Naive B cell (primary cell): ENCODE results near the gene SNED1. TPM values are rescaled to one million over a fixed set of nuclear protein-coding genes. Genes with fewer than 3 reads are reported as not detected.

Experiments used
- ATAC-seq, 2 donors: fragments of 150-1000 bp; cut with Tn5 transposase; 2 replicates each; pipeline ENCODE4 v1.10.0; 2021; ENCODE audit warnings: low read depth in 2 of 2, mild to moderate bottlenecking in 2 of 2, moderate library complexity in 2 of 2
- DNase-seq: peaks from one replicate; pipeline ENCODE4 v3.0.0; 2022
- H3K27ac Mint-ChIP-seq, 6 donors: one replicate each; pipeline ENCODE4 v1.8.0; 2020 to 2022; ENCODE audit warnings: mild to moderate bottlenecking in 6 of 6, mixed read lengths in 6 of 6, moderate library complexity in 5 of 6, inconsistent platforms in 2 of 6
- H3K27me3 Mint-ChIP-seq, 3 donors: one replicate each; pipeline ENCODE4 v1.8.0; 2021 to 2022; ENCODE audit warnings: mixed read lengths in 3 of 3, mild to moderate bottlenecking in 1 of 3
- H3K36me3 Mint-ChIP-seq, 2 donors: one replicate each; pipeline ENCODE4 v1.8.0; 2020 to 2022; ENCODE audit warnings: mixed read lengths in 2 of 2, inconsistent platforms in 1 of 2, mild to moderate bottlenecking in 1 of 2
- H3K4me1 Mint-ChIP-seq, 3 donors: one replicate each; pipeline ENCODE4 v1.8.0; 2020 to 2022; ENCODE audit warnings: mixed read lengths in 3 of 3, inconsistent platforms in 1 of 3, mild to moderate bottlenecking in 1 of 3, moderate library complexity in 1 of 3
- H3K4me3 Mint-ChIP-seq, 8 donors: one replicate each; pipeline ENCODE4 v1.8.0; 2020 to 2022; ENCODE audit warnings: mild to moderate bottlenecking in 8 of 8, mixed read lengths in 8 of 8, moderate library complexity in 8 of 8, inconsistent platforms in 2 of 8
- H3K9me3 Mint-ChIP-seq, 7 donors: one replicate each; pipeline ENCODE4 v1.8.0; 2020 to 2022; ENCODE audit warnings: mixed read lengths in 7 of 7, mild to moderate bottlenecking in 5 of 7, inconsistent platforms in 2 of 7, moderate library complexity in 1 of 7
- polyA plus RNA-seq, 6 donors: library from polyadenylated mRNA; unstranded; fragments of 300-500 nt; fragmentation: Illumina TruSeq; gene quantifications; one replicate each; pipeline ENCODE4 v1.2.3, GENCODE V29; 2021; ENCODE audit warnings: low read depth in 6 of 6

The SNED1 gene
- polyA plus RNA-seq, 6 donors from 2014 or later = 0.75 to 3.2 (median 1.3) TPM

GRCh38 chr2:241031436-241032165 is 33.2 kb downstream of the SNED1 start:
- peaks cover 0 to 4% (median 0%) of the 10 kb centered on the region in 3 donors for H3K27me3 Mint-ChIP-seq
- peaks cover 4 to 22% (median 9%) of the 10 kb centered on the region in 3 donors for H3K4me1 Mint-ChIP-seq
- peaks cover under 1 to 5% of the 10 kb centered on the region in 2 donors for H3K36me3 Mint-ChIP-seq
- peak overlapping the region in 5 of 6 donors; percentile 7 to 85 (median 52) for H3K27ac Mint-ChIP-seq
- H3K4me3 Mint-ChIP-seq = peak overlapping the region in 2 of 8 donors; percentile 12 to 57
- DNase-seq (no peak), ATAC-seq (no peak)
- H3K9me3 Mint-ChIP-seq = peaks cover 3 to 22% (median 9%) of the 10 kb centered on the region in 7 donors

- H3K27me3 Mint-ChIP-seq = peaks cover 0 to 4% (median 0%) of the 10 kb centered on the region in 3 donors
- DNase-seq (no peak), ATAC-seq (no peak)
- peak overlapping the region in 5 of 6 donors; percentile 89 to 97 (median 93) for H3K27ac Mint-ChIP-seq
- H3K4me1 Mint-ChIP-seq = peaks cover 8 to 34% (median 15%) of the 10 kb centered on the region in 3 donors
- H3K4me3 Mint-ChIP-seq = peak overlapping the region in 3 of 8 donors; percentile 15 to 62 (median 53)
- H3K9me3 Mint-ChIP-seq = peaks cover 0 to 3% (median under 1%) of the 10 kb centered on the region in 7 donors
- H3K36me3 Mint-ChIP-seq = no peaks in the 10 kb centered on the region
Observed at GRCh38 chr2:241033336-241033987, 35.0 kb downstream of the SNED1 start.

DNA sequence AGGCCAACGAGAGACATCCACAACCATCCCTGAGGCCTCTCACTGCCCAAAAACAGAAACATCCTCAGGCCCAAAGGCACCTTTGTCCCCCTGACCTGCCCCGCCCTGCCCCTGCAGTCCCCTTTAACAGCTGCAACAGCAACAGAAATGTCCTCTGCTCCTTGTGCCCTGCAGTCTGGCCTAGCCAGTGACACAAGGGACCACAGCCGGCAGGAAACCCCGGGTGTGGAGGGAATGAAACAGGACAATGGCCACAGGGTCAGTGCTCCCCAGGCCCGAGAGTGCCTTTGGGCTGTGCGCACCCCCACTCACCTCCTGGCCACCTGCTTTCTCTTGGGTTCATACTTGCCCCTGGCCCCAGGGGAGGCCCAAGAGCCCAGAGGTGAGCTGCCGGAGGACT is 35.6 kb downstream of the SNED1 start:
- Mint-ChIP-seq H3K9me3 (no peaks in the 10 kb centered on the region), H3K27me3 (peaks cover 0 to 4% (median 0%) of the 10 kb centered on the region in 3 donors), H3K27ac (peak overlapping the region in 4 of 6 donors; percentile 34 to 97 (median 93)), H3K4me3 (peak overlapping the region in 1 of 8 donors; percentile 53), H3K36me3 (no peaks in the 10 kb centered on the region), H3K4me1 (peaks cover 8 to 38% (median 15%) of the 10 kb centered on the region in 3 donors)
- DNase-seq (no peak), ATAC-seq (no peak)

GRCh38 chr2:241034490-241035141 is 36.2 kb downstream of the SNED1 start:
- Mint-ChIP-seq H3K36me3 (no peaks in the 10 kb centered on the region), H3K4me1 (peaks cover 8 to 38% (median 15%) of the 10 kb centered on the region in 3 donors), H3K9me3 (no peaks in the 10 kb centered on the region), H3K27me3 (peaks cover 0 to 4% (median 0%) of the 10 kb centered on the region in 3 donors), H3K4me3 (peak overlapping the region in 5 of 8 donors; percentile 21 to 77 (median 40)), H3K27ac (peak overlapping the region in 4 of 6 donors; percentile 64 to 97 (median 91))
- ATAC-seq (no peak), DNase-seq (no peak)

GRCh38 chr2:241035142-241035817 is 36.9 kb downstream of the SNED1 start:
- Mint-ChIP-seq H3K9me3 (no peaks in the 10 kb centered on the region), H3K36me3 (no peaks in the 10 kb centered on the region), H3K4me1 (peaks cover 8 to 45% (median 17%) of the 10 kb centered on the region in 3 donors), H3K4me3 (peak overlapping the region in 7 of 8 donors; percentile 9 to 77 (median 38)), H3K27me3 (peaks cover 0 to 4% (median 0%) of the 10 kb centered on the region in 3 donors), H3K27ac (peak overlapping the region in 3 of 6 donors; percentile 85 to 97 (median 91))
- peak; percentile 31 for DNase-seq
- peak in 1 of 2 donors; percentile 5 for ATAC-seq

DNA sequence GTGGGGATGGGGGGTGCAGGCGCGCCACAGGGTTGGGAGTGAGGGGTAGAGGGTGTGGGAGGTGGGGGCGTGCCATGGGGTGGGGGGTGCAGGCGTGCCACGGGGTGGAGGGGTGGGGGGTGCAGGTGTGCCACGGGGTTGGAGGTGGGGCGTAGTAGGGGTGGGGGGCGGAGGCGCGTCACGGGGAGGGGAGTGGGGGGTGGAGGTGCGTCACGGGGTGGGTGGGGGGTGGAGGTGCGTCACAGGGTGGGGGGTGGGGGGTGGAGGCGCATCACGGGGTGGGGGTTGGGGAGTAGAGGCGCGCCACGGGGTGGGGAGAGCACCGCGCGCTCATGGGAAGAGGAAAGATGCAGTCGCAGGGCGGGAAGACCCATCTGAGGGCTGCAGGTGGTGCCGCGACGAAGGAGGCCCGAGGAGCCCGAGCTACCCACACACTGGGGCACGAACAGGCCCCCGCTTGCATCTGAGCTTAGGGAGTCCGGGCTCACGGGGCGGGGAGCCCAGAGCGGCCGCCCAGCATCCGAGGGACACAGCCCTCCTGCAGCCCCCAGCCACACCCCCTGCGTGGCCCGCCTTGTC is 37.5 kb downstream of the SNED1 start:
- Mint-ChIP-seq H3K27ac (peak overlapping the region; percentile 56 to 97 (median 96)), H3K36me3 (no peaks in the 10 kb centered on the region), H3K9me3 (no peaks in the 10 kb centered on the region), H3K4me3 (peak overlapping the region; percentile 72 to 91 (median 86)), H3K27me3 (peaks cover 0 to 4% (median 0%) of the 10 kb centered on the region in 3 donors), H3K4me1 (peaks cover 15 to 47% (median 23%) of the 10 kb centered on the region in 3 donors)
- ATAC-seq = peak; percentile 63 to 70
- peak; percentile 74 for DNase-seq

GRCh38 chr2:241036397-241036963 is 38.1 kb downstream of the SNED1 start:
- Mint-ChIP-seq H3K9me3 (no peaks in the 10 kb centered on the region), H3K4me1 (peaks cover 15 to 47% (median 23%) of the 10 kb centered on the region in 3 donors), H3K27me3 (peaks cover 0 to 3% (median 0%) of the 10 kb centered on the region in 3 donors), H3K27ac (peak overlapping the region; percentile 56 to 97 (median 96)), H3K4me3 (peak overlapping the region; percentile 72 to 91 (median 86)), H3K36me3 (no peaks in the 10 kb centered on the region)
- DNase-seq (peak; percentile 78), ATAC-seq (peak; percentile 60 to 68)

- Mint-ChIP-seq H3K27me3 (no peaks in the 10 kb centered on the region), H3K4me1 (peaks cover 15 to 47% (median 24%) of the 10 kb centered on the region in 3 donors), H3K36me3 (no peaks in the 10 kb centered on the region), H3K27ac (peak overlapping the region; percentile 74 to 97 (median 94)), H3K4me3 (peak overlapping the region; percentile 56 to 91 (median 86)), H3K9me3 (no peaks in the 10 kb centered on the region)
- DNase-seq (no peak), ATAC-seq (peak in 1 of 2 donors; percentile 1)
Observed at GRCh38 chr2:241036964-241037421, 38.6 kb downstream of the SNED1 start.

- Mint-ChIP-seq H3K27ac (peak overlapping the region; percentile 92 to 98 (median 97)), H3K27me3 (no peaks in the 10 kb centered on the region), H3K4me1 (peaks cover 20 to 49% (median 29%) of the 10 kb centered on the region in 3 donors), H3K36me3 (no peaks in the 10 kb centered on the region), H3K9me3 (no peaks in the 10 kb centered on the region), H3K4me3 (peak overlapping the region; percentile 55 to 91 (median 80))
- DNase-seq (no peak), ATAC-seq (no peak)
Observed at GRCh38 chr2:241037498-241037897, 39.1 kb downstream of the SNED1 start.

- no peak for ATAC-seq
- H3K36me3 Mint-ChIP-seq = no peaks in the 10 kb centered on the region
- no peaks in the 10 kb centered on the region for H3K9me3 Mint-ChIP-seq
- H3K4me3 Mint-ChIP-seq = peak overlapping the region; percentile 55 to 85 (median 76)
- DNase-seq = no peak
- H3K27me3 Mint-ChIP-seq = no peaks in the 10 kb centered on the region
- peak overlapping the region; percentile 74 to 98 (median 93) for H3K27ac Mint-ChIP-seq
- H3K4me1 Mint-ChIP-seq = peaks cover 27 to 55% (median 40%) of the 10 kb centered on the region in 3 donors
Observed at GRCh38 chr2:241038374-241039180, 40.2 kb downstream of the SNED1 start.

- H3K36me3 Mint-ChIP-seq = no peaks in the 10 kb centered on the region
- no peak for DNase-seq
- H3K27me3 Mint-ChIP-seq = no peaks in the 10 kb centered on the region
- peak overlapping the region; percentile 81 to 99 (median 90) for H3K27ac Mint-ChIP-seq
- peak overlapping the region in 2 of 8 donors; percentile 22 to 71 for H3K4me3 Mint-ChIP-seq
- ATAC-seq = no peak
- peaks cover 0 to 2% (median 0%) of the 10 kb centered on the region in 7 donors for H3K9me3 Mint-ChIP-seq
- H3K4me1 Mint-ChIP-seq = peaks cover 27 to 57% (median 45%) of the 10 kb centered on the region in 3 donors
Observed at GRCh38 chr2:241039416-241039815, 41.0 kb downstream of the SNED1 start.
